ENCODE measurements around the gene TXLNA. TPM values are rescaled to one million over a fixed set of nuclear protein-coding genes. Genes with fewer than 3 reads are reported as not detected.

The TXLNA gene
- 44.2 and 46.2 TPM in 2 replicates for total RNA-seq

DNA sequence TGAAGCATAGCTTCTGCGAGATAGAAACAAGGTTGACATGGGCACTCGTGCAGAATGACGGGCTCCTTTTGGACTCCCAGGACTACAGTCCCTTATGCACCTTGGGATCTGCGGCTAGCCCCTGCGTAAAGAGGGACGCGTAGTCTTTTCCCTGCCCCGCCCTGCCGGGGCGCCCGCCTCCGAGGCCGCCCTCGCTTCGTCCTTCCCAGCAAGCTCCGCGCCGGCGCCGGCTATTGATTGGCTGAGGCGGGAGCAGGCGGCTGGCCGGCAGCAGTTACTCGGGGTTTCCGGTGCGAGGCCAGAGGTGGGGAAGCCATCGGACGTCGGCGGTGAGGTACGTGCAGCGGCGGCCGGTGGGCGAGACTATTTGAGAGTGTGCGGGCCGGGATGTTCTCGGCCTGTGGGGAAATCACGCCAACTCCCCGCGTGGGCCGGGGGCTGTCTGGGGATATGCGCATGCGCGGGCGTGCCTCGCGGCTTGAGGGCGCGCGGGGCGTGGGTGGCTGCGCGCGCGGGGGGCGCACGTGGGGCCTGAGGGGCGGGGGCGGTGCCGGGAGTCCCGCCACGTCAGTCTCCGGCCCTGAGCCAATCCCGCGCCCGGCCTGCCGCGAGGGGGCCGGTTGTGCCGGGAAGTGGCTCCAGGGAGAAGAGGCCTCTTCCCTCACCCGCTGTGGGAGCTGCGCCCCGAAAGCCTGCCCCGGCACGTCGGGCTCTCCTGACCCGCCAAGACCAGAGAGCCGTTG is at the start of gene TXLNA:
TXLNA (plus strand) TSS at position 233 of the 743 bp plus-strand sequence. CDS start 671 bp downstream, outside the sequence.

DNA sequence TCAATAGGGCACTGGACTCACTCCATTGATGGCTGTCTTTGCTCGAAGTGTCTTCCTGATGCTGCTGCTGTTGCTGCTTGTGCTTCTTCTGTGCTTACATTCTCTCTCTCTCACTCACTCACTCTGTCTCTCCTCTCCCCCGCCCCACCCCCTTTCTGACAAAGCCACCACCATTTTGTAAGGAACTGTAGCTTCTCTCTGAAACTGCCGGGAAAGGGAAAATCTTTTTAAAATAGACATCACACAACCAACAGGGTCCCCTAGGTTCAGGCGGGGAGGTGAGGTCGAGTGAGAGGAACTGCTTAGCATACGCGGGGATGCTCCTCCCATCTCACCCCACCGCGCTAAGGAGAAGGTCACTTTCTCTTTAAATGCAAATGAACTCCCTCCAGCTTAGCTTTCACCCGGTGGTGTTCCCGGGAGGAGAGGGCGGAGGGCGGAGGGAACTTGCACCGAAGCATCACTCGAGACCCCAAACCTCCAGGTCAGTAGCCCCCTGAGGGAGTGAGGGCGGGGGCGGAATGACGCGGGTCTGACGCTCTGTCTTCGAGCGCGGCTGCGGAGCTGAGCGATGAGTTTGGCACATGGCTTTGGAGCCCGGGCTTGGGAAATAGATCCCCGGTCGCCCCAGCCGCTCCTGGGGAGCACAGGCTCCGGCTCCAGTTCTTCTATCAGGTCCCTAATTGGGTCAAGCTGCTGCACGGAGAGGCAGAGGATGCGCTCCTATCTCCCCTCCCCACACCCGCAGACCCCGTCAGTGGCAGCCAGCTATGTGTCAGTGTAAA is 20.9 kb downstream of the TXLNA start, which contains the start of gene CCDC28B:
CCDC28B (plus strand) TSS at position 370 of the 785 bp plus-strand sequence. CDS start 1,341 bp downstream, outside the sequence.

DNA sequence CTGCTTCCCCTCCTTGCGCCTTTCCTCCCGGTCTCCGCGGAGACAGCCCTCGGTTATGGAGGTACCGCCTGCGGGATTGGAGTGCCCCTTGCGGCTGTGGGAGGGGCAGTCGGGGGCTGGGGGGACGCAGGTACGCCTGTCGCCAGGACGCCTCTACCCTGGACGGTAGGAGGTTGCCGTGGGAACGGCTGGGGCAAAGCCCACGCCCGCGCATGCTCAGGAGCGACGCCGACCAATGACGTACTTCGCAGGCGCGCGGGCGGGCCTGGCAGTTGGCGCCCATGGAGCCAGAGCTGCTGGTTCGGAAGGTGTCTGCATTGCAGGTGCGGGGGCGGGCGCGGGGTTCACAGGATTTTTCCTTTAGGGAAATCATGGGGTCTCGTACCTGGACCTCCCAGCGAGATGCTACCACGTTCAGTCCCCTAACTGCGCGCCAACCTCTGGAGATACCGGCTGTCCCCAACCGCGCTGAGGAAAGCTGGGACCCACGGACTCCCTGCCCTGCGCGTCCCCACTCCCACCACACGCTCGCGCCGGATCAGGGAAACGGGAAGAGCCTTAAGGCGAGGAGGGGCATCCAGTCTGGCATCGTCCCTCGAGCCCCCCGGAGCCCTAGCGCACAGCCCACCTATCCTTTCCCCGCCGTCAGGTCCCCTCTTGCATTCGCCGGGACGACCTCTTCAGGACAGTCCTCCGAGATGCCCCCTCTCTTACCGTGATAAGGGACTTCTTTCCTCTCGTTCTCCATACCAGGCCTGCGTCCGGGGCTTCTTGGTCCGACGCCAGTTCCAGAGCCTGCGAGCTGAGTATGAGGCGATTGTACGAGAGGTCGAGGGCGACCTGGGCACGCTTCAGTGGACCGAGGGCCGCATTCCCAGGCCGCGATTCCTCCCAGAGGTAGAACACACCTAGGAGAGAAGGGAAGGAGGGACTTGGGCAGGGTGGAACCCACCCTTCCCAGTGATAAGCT is 26.2 kb downstream of the TXLNA start, which contains the start of gene IQCC:
IQCC (plus strand) TSS at position 271 of the 970 bp plus-strand sequence; CDS start at position 282, 11 bp downstream.

DNA sequence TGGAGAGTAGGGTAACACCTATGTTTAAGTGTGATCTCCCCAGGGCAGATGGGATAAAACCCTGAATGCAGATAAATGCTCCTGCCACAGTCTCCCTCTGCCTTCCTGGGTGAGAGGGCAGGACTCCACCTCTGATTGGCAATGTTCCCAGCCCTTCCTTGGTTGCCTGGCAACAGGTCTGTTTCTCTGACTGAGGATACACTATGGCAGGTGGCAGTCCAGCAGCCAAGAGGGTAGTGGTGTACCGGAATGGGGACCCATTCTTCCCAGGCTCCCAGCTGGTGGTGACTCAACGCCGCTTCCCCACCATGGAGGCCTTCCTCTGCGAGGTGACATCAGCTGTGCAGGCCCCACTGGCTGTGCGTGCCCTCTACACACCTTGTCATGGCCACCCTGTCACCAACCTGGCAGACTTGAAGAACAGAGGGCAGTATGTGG is 29.4 kb downstream of the TXLNA start, which contains the start of gene DCDC2B:
DCDC2B (plus strand) TSS at position 199 of the 438 bp plus-strand sequence; CDS start at position 204, 5 bp downstream.

DNA sequence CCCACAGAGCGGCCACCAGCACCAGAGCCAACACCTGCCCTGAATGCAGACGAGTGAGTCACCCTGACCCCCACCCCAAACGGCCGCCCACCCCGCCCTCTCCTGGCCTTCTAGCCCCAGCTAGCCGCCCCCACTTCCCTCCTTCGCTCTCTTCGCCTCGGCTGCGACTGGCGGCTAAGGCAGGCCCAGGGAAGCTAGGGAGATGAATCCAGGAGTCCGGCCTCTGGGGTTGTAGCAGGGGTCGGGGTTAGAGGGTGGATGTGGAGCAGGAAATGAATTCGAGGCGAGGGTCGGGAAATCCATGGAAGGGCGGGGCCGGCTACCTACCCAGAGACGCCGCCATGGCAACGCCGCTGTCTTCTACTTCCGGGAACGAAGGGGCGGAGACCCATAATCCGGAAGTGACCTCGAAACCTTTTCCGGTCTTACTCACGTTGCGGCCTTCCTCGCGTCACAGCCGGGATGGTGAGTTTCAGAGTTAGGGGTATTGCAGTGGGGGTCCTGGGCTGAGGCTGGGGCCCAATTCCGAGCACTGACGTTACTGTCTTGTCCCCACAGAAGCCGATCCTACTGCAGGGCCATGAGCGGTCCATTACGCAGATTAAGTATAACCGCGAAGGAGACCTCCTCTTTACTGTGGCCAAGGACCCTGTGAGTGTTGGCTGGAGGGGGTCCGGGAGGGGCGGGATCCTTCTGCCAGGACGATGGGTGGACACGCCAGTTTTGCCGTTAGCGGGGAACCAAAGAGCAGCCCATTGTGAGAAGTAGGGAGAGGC is 42.7 kb downstream of the TXLNA start, which contains the start of the genes EIF3I and TMEM234:
EIF3I (plus strand) TSS at position 428 of the 776 bp plus-strand sequence; CDS start at position 463, 35 bp downstream.
TMEM234 (minus strand) TSS at position 374 of the 776 bp plus-strand sequence; CDS start at position 343, 31 bp downstream.

DNA sequence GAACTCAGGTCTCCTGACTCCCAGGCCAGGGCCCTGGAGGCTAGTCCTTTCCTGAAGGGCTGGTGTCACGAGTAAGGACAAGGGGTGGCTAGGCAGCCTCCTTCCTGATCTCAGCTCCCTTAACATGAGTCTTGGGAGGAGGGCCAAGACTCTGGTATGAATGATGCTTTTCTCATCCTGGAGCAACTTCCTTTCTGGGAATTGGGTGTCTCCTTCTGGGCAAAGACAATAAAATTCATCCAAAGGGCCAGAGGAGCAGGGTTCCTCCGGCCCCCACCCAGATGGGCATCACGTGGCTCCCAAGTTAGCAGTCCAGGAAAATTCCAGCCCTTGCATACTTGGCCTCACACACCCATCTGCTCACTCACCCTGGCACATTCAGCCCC is 67.4 kb downstream of the TXLNA start, which contains the start of gene FAM167B:
FAM167B (plus strand) TSS at position 335 of the 386 bp plus-strand sequence. CDS start 200 bp downstream, outside the sequence.

Other genes with a start within 250 kb of the TXLNA start
- 145 and 188 TPM in 2 replicates for gene PTP4A2, start 241.3 kb upstream of the TXLNA start, total RNA-seq
- 70.8 and 87.9 TPM in 2 replicates for gene KHDRBS1, start 165.8 kb upstream of the TXLNA start, total RNA-seq
- 5.2 and 6.1 TPM in 2 replicates for gene TMEM39B, start 106.7 kb upstream of the TXLNA start, total RNA-seq
- gene KPNA6, start 71.6 kb upstream of the TXLNA start, total RNA-seq = 37.1 and 43.7 TPM in 2 replicates
- 9.0 and 10.8 TPM in 2 replicates for gene CCDC28B, start 20.9 kb downstream of the TXLNA start, total RNA-seq
- gene IQCC, start 26.0 kb downstream of the TXLNA start, total RNA-seq = 0.94 and 4.3 TPM in 2 replicates
- gene DCDC2B, start 29.4 kb downstream of the TXLNA start, total RNA-seq = not detected in 2 replicates
- 7.2 and 13.5 TPM in 2 replicates for gene TMEM234, start 42.7 kb downstream of the TXLNA start, total RNA-seq
- gene EIF3I, start 42.7 kb downstream of the TXLNA start, total RNA-seq = 421 and 448 TPM in 2 replicates
- gene FAM167B, start 67.5 kb downstream of the TXLNA start, total RNA-seq = not detected in 2 replicates
- 0.84 and 0.86 TPM in 2 replicates for gene LCK, start 71.6 kb downstream of the TXLNA start, total RNA-seq
- 70.8 and 91.0 TPM in 2 replicates for gene HDAC1, start 112.4 kb downstream of the TXLNA start, total RNA-seq
- 11.9 and 18.0 TPM in 2 replicates for gene MARCKSL1, start 156.6 kb downstream of the TXLNA start, total RNA-seq
- 1.2 and 1.5 TPM in 2 replicates for gene FAM229A, start 182.8 kb downstream of the TXLNA start, total RNA-seq
- gene TSSK3, start 182.9 kb downstream of the TXLNA start, total RNA-seq = not detected in 2 replicates
- 34.3 and 51.9 TPM in 2 replicates for gene BSDC1, start 214.8 kb downstream of the TXLNA start, total RNA-seq